Measurements from ENCODE around the gene C1orf122.

Gene C1orf122

GRCh38 chr1:37809942-37810341 lies 2.4 kb downstream of the C1orf122 start:
- H3K4me1 ChIP-seq = peaks cover 0 to 40% (median 30%) of the 10 kb centered on the region in 4 donors
- peak overlapping the region in 1 of 2 donors; percentile 96 for H3K27ac ChIP-seq
- intact Hi-C loops (cut with DNase I; ENCODE audit: low total_unique reads) = loop anchor here (5.0 to 10.0 kb wide), 2 partner anchors 47 to 125 kb away; partner anchors contain the start of gene MTF1
- TF ChIP-seq CTCF (IDR thresholded peaks at IDR 0.05) = no peak
- H3K4me3 ChIP-seq = no peak overlapping the region
- peak in 1 of 2 donors; percentile 25 for DNase-seq
- H3K9me3 ChIP-seq = no peaks in the 10 kb centered on the region
- H3K36me3 ChIP-seq = peaks cover 14 to 32% (median 20%) of the 10 kb centered on the region in 3 donors
- no peaks in the 10 kb centered on the region for H3K27me3 ChIP-seq

GRCh38 chr1:37811027-37811655 lies 3.6 kb downstream of the C1orf122 start:
- peaks cover 0 to 38% (median 26%) of the 10 kb centered on the region in 4 donors for H3K4me1 ChIP-seq

GRCh38 chr1:37813529-37814145 lies 6.0 kb downstream of the C1orf122 start:
- peaks cover 15 to 49% (median 31%) of the 10 kb centered on the region in 3 donors for H3K36me3 ChIP-seq
- H3K4me1 ChIP-seq = peaks cover 0 to 29% (median 11%) of the 10 kb centered on the region in 4 donors
- H3K27me3 ChIP-seq = no peaks in the 10 kb centered on the region
- no peak overlapping the region for H3K4me3 ChIP-seq
- no peak overlapping the region for H3K27ac ChIP-seq
- no peaks in the 10 kb centered on the region for H3K9me3 ChIP-seq
- TF ChIP-seq CTCF (IDR thresholded peaks at IDR 0.05) = no peak
- no peak for DNase-seq
- intact Hi-C loops (cut with DNase I; ENCODE audit: low total_unique reads) = loop anchor here (5.0 kb wide), 1 partner anchor 44 kb away; the partner anchor contains the start of gene MTF1

More at GRCh38 chr1:37811027-37811655, 3.6 kb downstream of the C1orf122 start:
- peak overlapping the region in 1 of 2 donors; percentile 96 for H3K27ac ChIP-seq
- no peaks in the 10 kb centered on the region for H3K9me3 ChIP-seq
- TF ChIP-seq CTCF (IDR thresholded peaks at IDR 0.05) = peak; percentile 53 to 69
- no peaks in the 10 kb centered on the region for H3K27me3 ChIP-seq
- peaks cover 12 to 32% (median 14%) of the 10 kb centered on the region in 3 donors for H3K36me3 ChIP-seq
- peak in 1 of 2 donors; percentile 73 for DNase-seq
- intact Hi-C loops (cut with DNase I; ENCODE audit: low total_unique reads) = loop anchor here (5.0 kb wide), 1 partner anchor 46 kb away; the partner anchor contains the start of gene MTF1
- no peak overlapping the region for H3K4me3 ChIP-seq

GRCh38 chr1:37814252-37814651 lies 6.7 kb downstream of the C1orf122 start:
- Histone ChIP-seq H3K27ac (no peak overlapping the region), H3K36me3 (peaks cover 18 to 55% (median 37%) of the 10 kb centered on the region in 3 donors)
- no peak for TF ChIP-seq CTCF (IDR thresholded peaks at IDR 0.05)

GRCh38 chr1:37817481-37817880 lies 9.9 kb downstream of the C1orf122 start:
- DNase-seq = no peak
- intact Hi-C loops (cut with DNase I; ENCODE audit: low total_unique reads) = no loop called here
- H3K36me3 ChIP-seq = peaks cover 45 to 83% (median 63%) of the 10 kb centered on the region in 3 donors

More at GRCh38 chr1:37814252-37814651, 6.7 kb downstream of the C1orf122 start:
- H3K9me3 ChIP-seq = no peaks in the 10 kb centered on the region
- intact Hi-C loops (cut with DNase I; ENCODE audit: low total_unique reads) = loop anchor here (5.0 kb wide), 1 partner anchor 43 kb away; the partner anchor contains the start of gene MTF1
- no peaks in the 10 kb centered on the region for H3K27me3 ChIP-seq
- DNase-seq = no peak
- H3K4me1 ChIP-seq = peaks cover 0 to 23% (median 5%) of the 10 kb centered on the region in 4 donors
- H3K4me3 ChIP-seq = no peak overlapping the region

More at GRCh38 chr1:37817481-37817880, 9.9 kb downstream of the C1orf122 start:
- Histone ChIP-seq H3K4me1 (peaks cover 0 to 4% (median 0%) of the 10 kb centered on the region in 4 donors), H3K27me3 (no peaks in the 10 kb centered on the region), H3K27ac (no peak overlapping the region), H3K4me3 (no peak overlapping the region), H3K9me3 (no peaks in the 10 kb centered on the region)
- no peak for TF ChIP-seq CTCF (IDR thresholded peaks at IDR 0.05)

All from tibial artery (tissue), 4 donors.